ENCODE results near the gene ATMIN. TPM values are rescaled to one million over a fixed set of nuclear protein-coding genes. Genes with fewer than 3 reads are reported as not detected.
A peak's percentile ranks its signal among the peaks of the same experiment; 100 is the strongest.

The ATMIN gene
- total RNA-seq, 1 experiment from 2014 or later = 66.6 TPM

- Histone ChIP-seq H3K18ac (ENCODE audit: insufficient read length, low read depth, low read length) (no peak overlapping the region), H2BK15ac (ENCODE audit: low read depth, low read length) (no peak overlapping the region), H3K56ac (ENCODE audit: insufficient read length, low read depth, low read length) (no peak overlapping the region), H2AK5ac (ENCODE audit: insufficient read length, low read length) (no peak overlapping the region), H3K9ac (ENCODE audit: extremely low read depth, insufficient read length, low read length) (no peak overlapping the region), H2BK120ac (ENCODE audit: low read depth, low read length, poor library complexity, severe bottlenecking) (no peak overlapping the region), H4K91ac (ENCODE audit: insufficient read length, low read depth, low read length) (no peak overlapping the region), H3K4ac (ENCODE audit: low read depth, low read length) (no peak overlapping the region), H3K79me2 (ENCODE audit: insufficient read depth, low read length) (no peaks in the 10 kb centered on the region), H3K27ac (ENCODE audit: insufficient read length, low read depth, low read length) (no peak overlapping the region), H3K79me1 (ENCODE audit: insufficient read depth, low read depth, low read length, poor library complexity, severe bottlenecking) (no peaks in the 10 kb centered on the region), H2BK5ac (ENCODE audit: insufficient read length, low read length) (no peak overlapping the region), H3K4me1 (ENCODE audit: insufficient read depth, low read length) (no peaks in the 10 kb centered on the region; the same call in 1 of the 2 replicates), H4K8ac (replicated peaks; ENCODE audit: insufficient read length, low read depth, low read length) (no peak overlapping the region), H3T11ph (ENCODE audit: low read length) (no peak overlapping the region), H3K23me2 (ENCODE audit: insufficient read length, low read depth, low read length, poor library complexity, severe bottlenecking) (no peaks in the 10 kb centered on the region), H3K4me2 (ENCODE audit: insufficient read depth, insufficient read length, low read length) (no peak overlapping the region), H2AFZ (ENCODE audit: low read length) (no peak overlapping the region), H2BK20ac (ENCODE audit: low read depth, low read length, poor library complexity, severe bottlenecking) (no peak overlapping the region), H3K9me3 (ENCODE audit: control insufficient read depth, low read depth, low read length) (no peaks in the 10 kb centered on the region), H4K20me1 (ENCODE audit: control insufficient read depth, insufficient read depth, insufficient read length) (no peaks in the 10 kb centered on the region), H3K27me3 (ENCODE audit: insufficient read depth, low read length) (no peaks in the 10 kb centered on the region), H4K5ac (ENCODE audit: insufficient read length, low read depth, low read length) (no peak overlapping the region), H3K14ac (ENCODE audit: insufficient read depth, low read length) (no peak overlapping the region), H2BK12ac (ENCODE audit: insufficient read length, low read depth, low read length) (no peak overlapping the region), H3K23ac (ENCODE audit: insufficient read length, low read depth, low read length) (no peak overlapping the region)
- Mint-ChIP-seq H3K27ac (peak overlapping the region in 2 of 3 experiments; percentile 37 to 81; a peak in 5 of 7 replicates), H3K4me3 (no peak overlapping the region), H3K4me1 (peaks cover 12 to 19% of the 10 kb centered on the region in 2 experiments), H3K9me3 (no peaks in the 10 kb centered on the region), H3K36me3 (ENCODE audit: insufficient read depth in 1 of 3, low read depth in 3 of 3) (no peaks in the 10 kb centered on the region), H3K27me3 (ENCODE audit: low read depth) (no peaks in the 10 kb centered on the region; the same call in 1 of the 2 replicates)
- TF ChIP-seq CTCF (conservative IDR thresholded peaks at IDR 0.05) = no peak
- WGBS (ENCODE audit: extremely low coverage, insufficient read length, low lambda C conversion rate) = no CpG with 5 or more reads among the region's 14 CpGs
- no peak for DNase-seq
These were observed 25.1 kb downstream of the ATMIN start for GRCh38 chr16:81060576-81061306.

All from H9 (cell line).